IPS-NIHi7 (cell line): ENCODE results near the gene ASCC2.
A peak's percentile ranks its signal among the peaks of the same experiment; 100 is the strongest.

ENCODE experiments used
- DNase-seq: peaks from one replicate; pipeline ENCODE4 v3.0.0; 2012; ENCODE audit warnings: mixed read lengths; ENCODE audit errors: extremely low spot score

The ASCC2 gene

DNA sequence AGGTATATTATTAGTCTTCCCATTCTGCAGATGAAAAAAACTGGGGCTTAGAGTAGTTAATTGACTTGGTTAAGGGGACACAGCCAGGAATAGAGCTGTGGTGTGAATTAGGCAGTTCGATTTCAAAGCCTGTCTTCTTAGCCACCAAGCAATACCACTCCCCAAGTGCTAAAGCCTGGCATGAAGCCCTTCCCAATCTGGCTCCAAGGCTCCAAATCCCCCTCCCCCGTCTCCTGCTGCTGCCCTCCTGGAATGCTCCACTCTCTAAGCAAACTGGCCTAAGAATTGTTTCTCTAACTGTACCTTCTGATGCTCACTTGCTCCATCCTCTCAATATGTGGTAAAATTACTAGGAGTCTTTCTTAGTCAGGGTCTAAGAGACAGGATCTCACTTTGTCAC, 18.6 kb downstream of the ASCC2 start:
- no peak for DNase-seq

DNA sequence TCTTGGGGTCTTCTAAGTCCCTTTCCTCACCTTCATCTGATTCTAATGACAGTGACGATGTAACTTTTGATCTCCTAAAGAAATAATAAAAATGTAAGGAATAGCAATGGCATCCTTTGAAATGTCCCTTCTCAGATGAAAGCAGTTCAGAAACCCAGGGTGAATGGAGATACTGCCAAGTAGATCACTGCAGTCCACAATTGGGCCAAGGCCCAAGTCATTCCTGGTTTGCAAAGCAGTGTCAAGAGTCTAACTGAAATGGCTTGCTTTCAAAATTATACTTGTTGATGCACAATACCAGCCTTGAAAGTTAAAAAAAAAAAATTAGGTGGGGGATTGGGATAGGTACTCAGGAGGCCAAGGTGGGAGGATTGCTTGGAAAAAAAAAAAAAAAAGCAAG, 20.4 kb downstream of the ASCC2 start:
- no peak for DNase-seq

- DNase-seq, result no peak
Measured at GRCh38 chr22:29816980-29817379, 21.1 kb downstream of the ASCC2 start.

- no peak for DNase-seq
Measured at GRCh38 chr22:29816539-29816938, 21.5 kb downstream of the ASCC2 start.

DNA sequence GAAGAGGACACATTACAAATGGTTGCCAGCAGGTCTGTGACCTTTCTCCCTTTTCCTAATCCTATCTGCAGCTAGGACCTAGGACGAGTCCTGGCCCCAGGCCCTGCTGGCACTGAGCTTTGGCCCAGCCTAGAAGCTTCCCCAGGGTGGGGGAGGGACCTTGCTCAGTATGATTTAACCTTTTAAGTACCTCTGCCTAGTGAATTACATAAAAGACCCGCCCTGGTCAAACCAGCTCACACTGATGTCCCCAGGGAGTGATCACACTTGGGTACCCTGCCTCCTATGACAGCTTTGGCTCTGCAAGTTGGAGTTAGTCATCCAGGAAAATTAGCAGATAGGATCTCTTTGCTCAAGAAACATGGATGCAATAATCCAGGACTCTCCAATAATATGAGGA, 21.9 kb downstream of the ASCC2 start:
- no peak for DNase-seq

- no peak for DNase-seq
Measured at GRCh38 chr22:29815580-29815979, 22.5 kb downstream of the ASCC2 start.

- no peak for DNase-seq
Measured at GRCh38 chr22:29814003-29814402, 24.1 kb downstream of the ASCC2 start.

DNA sequence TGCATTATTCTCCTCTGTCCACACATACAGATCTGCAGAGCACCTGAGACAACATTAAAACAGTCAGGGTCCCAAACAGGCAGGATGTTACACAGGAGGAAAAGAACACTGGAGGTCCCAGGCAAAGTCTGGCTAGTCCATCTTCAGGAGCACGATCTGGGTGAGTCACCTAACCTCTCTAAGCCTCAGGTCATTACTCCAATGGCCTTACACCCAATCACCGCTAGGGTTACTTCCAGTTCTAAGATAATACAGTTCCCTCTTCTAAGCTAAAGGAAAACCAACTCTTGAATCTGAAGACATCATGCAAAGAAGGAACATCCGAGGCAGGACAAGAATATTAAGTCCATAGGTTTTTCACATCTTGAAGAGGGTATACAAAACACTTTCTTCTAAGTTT, 24.5 kb downstream of the ASCC2 start:
- DNase-seq, result peak; percentile 55

DNA sequence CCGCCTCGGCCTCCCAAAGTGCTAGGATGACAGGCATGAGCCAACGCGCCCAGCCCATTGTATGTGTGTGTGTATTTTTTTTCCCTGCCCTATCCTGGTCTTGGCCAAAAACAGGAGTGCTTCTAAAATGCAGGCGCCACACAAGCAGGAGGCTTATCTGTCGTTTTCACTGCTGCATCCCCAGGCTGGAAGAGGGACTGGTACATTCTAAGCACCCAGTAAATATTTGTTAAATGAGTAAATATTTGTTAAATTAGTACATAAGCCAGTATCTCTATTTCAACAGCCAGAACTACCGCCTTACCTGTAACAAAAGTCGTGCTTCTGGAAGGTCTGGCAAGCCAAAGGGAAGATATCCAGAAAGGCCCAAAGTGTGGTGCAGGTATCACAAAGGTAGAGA, 24.9 kb downstream of the ASCC2 start:
- DNase-seq, result no peak

DNA sequence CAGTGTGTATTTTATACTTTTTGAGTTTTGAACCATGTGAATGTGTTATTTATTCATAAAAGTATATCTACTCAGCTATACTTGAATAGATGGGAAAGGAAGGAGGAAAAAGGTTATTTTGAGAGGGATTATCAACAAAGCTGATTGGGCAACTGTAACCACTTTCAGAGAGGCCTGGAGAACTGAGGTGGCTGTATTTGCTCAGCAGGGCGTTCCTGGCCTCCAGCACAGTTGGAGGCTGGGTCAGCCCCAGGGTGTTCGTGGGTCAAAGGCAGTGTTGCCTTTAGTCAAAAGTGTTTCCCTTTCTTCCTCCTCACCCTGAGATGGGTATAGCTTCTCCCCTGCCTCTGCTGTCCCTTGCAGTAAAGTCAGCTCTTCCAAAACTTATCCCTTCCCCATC, 26.7 kb downstream of the ASCC2 start:
- no peak for DNase-seq

DNA sequence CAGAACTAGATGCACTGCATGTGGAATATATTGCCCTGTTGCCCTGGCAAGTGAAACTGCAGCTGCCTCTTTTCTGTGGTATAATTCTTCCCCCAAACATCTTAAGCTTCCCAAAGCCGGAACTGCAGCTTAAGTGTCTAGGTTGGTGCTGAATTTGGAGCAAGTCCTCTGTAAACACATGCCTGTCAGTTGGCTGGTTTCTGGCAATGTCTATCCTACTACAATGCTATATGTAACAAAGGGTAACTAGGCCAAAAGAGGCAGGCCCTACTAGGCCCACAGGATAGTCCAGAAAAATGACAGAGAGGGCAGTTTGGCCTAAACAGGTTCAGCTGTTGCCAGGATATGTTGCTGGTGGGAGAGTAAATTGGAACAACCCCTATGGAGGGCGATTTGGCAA, 27.9 kb downstream of the ASCC2 start:
- no peak for DNase-seq

DNA sequence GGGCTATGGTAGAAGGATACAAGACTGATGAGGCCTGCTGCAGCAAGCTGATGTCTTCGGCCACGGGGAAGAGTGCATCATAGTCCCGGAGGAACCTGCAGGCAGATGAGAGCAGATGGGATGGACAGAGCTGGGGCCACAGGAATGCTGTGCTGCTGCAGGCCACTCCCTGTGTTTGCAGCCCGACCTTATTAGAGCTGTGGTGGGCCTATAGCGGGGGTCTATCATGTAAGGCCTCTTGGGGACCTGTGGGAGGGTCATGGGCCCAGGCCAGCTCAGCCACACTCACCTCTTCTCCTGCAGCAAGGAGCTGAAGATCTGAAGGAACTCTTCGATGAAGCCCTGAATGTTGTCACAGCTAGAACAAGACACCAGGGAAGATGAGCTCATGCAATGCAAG, 31.9 kb downstream of the ASCC2 start:
- DNase-seq, result no peak

GRCh38 chr22:29804985-29805384, 33.1 kb downstream of the ASCC2 start:
- no peak for DNase-seq

DNA sequence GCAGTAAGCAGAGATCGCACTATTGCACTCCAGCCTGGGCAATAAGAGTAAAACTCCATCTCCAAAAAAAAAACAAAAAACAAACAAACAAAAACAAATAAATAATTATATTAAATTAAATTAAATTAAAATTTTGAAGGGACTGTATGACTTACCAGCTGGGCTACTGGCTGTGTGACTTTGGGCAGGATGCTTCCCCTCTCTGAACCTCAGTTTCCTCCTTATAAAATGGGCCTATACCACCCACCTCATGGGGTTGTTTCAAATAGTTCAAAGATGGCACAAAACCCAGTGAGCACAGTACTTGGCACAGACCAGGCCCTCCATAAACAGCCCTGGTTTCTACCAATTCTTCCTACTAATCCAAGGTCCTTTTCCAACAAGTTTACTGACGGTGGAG, 34.9 kb downstream of the ASCC2 start:
- DNase-seq, result no peak

GRCh38 chr22:29801796-29802195, 36.3 kb downstream of the ASCC2 start:
- DNase-seq, result no peak

- no peak for DNase-seq
Measured at GRCh38 chr22:29801153-29801552, 36.9 kb downstream of the ASCC2 start.

DNA sequence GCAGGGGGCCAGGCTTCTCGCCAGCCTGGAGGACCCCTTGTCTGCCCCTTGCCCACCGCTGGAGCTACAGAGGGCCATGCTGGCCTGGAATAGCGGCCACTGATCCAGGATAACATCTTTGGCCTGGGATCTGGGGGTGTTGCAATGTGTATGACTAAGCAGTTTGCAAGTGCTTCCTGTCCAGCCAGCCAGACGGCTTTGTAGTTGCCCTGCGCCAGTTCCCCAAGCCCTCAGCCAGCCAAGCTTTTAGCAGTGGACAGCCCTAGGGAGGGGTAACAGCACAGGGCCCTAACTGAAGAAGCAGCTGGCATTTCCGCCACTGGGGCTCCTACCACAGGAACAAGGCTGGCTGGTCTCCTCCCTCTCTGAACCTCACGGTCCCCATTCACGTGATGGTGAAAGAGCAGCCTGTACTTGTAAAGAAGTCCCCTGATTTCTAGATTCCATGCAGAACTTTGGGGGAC, 38.8 kb downstream of the ASCC2 start:
- DNase-seq, result no peak

GRCh38 chr22:29798801-29799200, 39.3 kb downstream of the ASCC2 start:
- DNase-seq, result no peak

DNA sequence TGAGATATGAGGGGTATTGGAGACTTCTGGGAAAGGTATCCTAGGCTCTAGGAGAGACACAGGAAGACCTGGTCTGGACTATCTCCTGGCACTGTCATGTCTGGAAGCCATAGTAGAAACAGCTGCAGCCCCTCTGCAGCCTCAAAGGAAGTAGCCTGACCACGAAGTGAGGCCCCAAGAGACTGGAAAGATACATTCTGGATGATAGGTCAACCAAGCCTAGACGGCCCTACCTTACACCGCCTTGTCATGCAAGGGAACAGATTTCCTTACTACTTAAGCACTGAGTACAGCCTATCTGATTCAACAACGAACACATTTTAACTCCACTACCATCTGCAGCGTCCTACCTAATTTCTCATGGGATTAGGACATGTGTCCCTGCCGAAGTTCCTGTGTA, 39.8 kb downstream of the ASCC2 start:
- DNase-seq, result no peak

DNA sequence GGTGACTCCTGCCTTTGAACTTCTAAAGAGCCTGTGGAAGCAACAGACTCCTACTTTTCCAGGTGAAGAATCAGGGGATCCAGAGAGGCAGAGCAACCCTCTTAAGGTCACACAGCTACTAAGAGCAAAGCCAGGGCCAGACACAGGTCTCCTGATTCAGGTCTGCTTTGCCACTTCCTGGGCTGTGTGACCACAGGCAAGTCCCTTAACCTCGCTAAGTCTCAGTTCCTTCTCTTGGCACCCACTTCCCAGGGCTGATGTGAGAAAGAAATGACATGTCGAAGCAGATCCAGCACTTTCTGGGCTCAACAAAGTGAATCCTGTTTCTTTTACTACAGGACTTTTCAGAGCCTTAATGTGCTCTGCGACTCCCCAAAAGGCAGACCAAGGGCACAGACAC, 40.7 kb downstream of the ASCC2 start:
- DNase-seq, result no peak

- no peak for DNase-seq
Measured at GRCh38 chr22:29795663-29796062, 42.4 kb downstream of the ASCC2 start.

- no peak for DNase-seq
Measured at GRCh38 chr22:29793396-29793795, 44.7 kb downstream of the ASCC2 start.

GRCh38 chr22:29790061-29790460, 48.0 kb downstream of the ASCC2 start:
- DNase-seq, result no peak

DNA sequence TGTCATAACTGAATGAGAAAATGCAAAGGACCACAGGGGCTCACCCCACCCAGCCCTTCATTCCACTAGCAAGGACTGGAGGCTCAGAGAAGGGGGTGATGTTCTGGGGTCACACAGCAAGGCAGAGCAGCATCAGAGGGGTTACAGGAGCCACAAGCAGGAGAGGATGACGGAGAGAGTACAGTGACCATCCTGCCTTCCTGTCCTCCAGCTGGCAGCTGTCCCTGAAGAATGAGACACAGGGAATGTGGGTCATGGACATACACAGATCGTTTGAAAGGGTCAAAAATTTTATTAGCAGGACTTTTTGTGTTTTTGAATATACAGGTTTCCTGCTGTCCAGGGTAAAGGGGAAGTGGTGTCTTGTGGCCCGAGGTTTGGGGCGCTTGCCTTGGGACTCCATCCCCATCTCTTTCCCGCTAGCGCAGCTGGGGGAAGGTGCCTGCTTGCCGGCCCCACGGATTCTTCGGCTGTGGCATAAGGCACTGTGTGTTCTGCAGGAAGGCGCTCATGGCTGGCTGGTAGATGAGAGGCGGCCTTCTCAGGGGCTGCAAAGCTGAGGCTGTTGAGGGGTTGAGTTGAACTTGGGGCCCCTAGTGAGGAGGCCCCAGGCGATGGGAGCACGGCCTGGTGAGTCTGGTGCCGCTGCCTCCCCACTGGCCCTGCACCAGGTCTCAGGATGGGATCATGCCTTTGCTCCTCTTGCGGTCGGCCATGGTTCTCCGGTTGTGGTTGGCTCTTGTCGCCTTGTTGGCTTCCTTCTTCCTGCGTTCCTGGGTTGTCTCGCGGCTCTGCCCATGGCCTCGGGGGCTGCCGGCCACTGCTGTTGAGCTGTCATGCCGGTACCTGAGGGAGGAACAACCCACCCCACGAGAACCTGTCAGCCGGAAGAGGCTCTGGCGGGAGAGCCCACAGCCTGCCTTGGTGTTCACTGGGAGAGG, 49.5 kb downstream of the ASCC2 start:
- DNase-seq, result no peak
